Liver (tissue), 9 donors: ENCODE measurements around the gene ACSL4. TPM values are rescaled to one million over a fixed set of nuclear protein-coding genes. Genes with fewer than 3 reads are reported as not detected.
"Not testable (repeated sequence)": the region's sequence is repeated elsewhere in the genome, so short reads cannot be mapped to it uniquely, and the experiment has no call there.

Experiments
- DNase-seq: peaks from one replicate; pipeline ENCODE4 v3.0.0-alpha.2; 2017; ENCODE audit warnings: low spot score
- H3K27ac ChIP-seq, 2 donors: one replicate each; pipeline ENCODE4 v1.7.0; 2013; ENCODE audit warnings: inconsistent platforms in 2 of 2, low read length in 2 of 2, control low read depth in 1 of 2, low read depth in 1 of 2, mild to moderate bottlenecking in 1 of 2
- H3K27me3 ChIP-seq, 4 donors: one replicate each; pipeline versions ENCODE4 v1.6.1 to v1.7.0; 2013; ENCODE audit warnings: low read length in 3 of 4, inconsistent platforms in 1 of 4, mild to moderate bottlenecking in 1 of 4, moderate library complexity in 1 of 4; ENCODE audit not compliant: control insufficient read depth in 4 of 4, insufficient read depth in 4 of 4
- H3K36me3 ChIP-seq, 4 donors: one replicate each; pipeline versions ENCODE4 v1.6.1 to v1.7.0; 2013; ENCODE audit warnings: low read length in 3 of 4, mild to moderate bottlenecking in 3 of 4, low read depth in 1 of 4, moderate library complexity in 1 of 4; ENCODE audit not compliant: control insufficient read depth in 4 of 4, insufficient read depth in 3 of 4
- H3K4me1 ChIP-seq, 4 donors: one replicate each; pipeline versions ENCODE4 v1.6.1 to v1.7.0; 2013; ENCODE audit warnings: low read length in 3 of 4, mild to moderate bottlenecking in 3 of 4, moderate library complexity in 1 of 4; ENCODE audit not compliant: control insufficient read depth in 4 of 4, insufficient read depth in 4 of 4
- H3K4me3 ChIP-seq, 3 donors: one replicate each; pipeline versions ENCODE4 v1.6.1 to v1.7.0; 2013; ENCODE audit warnings: low read length in 3 of 3, control low read depth in 1 of 3, low read depth in 1 of 3, mild to moderate bottlenecking in 1 of 3
- H3K9ac ChIP-seq, 2 donors: one replicate each; pipeline ENCODE4 v1.7.0; 2013; ENCODE audit warnings: low read length in 2 of 2, mild to moderate bottlenecking in 2 of 2, moderate library complexity in 2 of 2, control low read depth in 1 of 2, low read depth in 1 of 2
- H3K9me3 ChIP-seq, 4 donors: one replicate each; pipeline versions ENCODE4 v1.6.1 to v1.7.0; 2013; ENCODE audit warnings: low read length in 3 of 4; ENCODE audit not compliant: control insufficient read depth in 4 of 4
- CTCF ChIP-seq: fragments of 150-350 bp; IDR thresholded peaks from 2 replicates; pipeline ENCODE4 v1.5.1; 2017; ENCODE audit warnings: improper control_type of control experiment, low read depth, low read length; ENCODE audit not compliant: missing input control
- EGR1 ChIP-seq, 2 donors: IDR thresholded peaks; 2 replicates each; pipeline ENCODE4 v1.6.1; 2016 to 2018; ENCODE audit warnings: antibody characterized with exemption in 2 of 2, low read depth in 2 of 2
- FOXA1 ChIP-seq: IDR thresholded peaks from 2 replicates; pipeline ENCODE4 v1.6.1; 2016; ENCODE audit warnings: antibody characterized with exemption
- FOXA2 ChIP-seq: IDR thresholded peaks from 2 replicates; pipeline ENCODE4 v1.6.1; 2016; ENCODE audit warnings: antibody characterized with exemption
- HNF4A ChIP-seq, 2 donors: conservative IDR thresholded peaks; 2 replicates each; pipeline ENCODE4 v1.6.1; 2016; ENCODE audit warnings: antibody characterized with exemption in 2 of 2, mild to moderate bottlenecking in 2 of 2
- HNF4G ChIP-seq: IDR thresholded peaks from 2 replicates; pipeline ENCODE4 v1.6.1; 2016; ENCODE audit warnings: antibody characterized with exemption
- JUND ChIP-seq, 2 donors: IDR thresholded peaks; 2 replicates each; pipeline ENCODE4 v1.6.1; 2016; ENCODE audit warnings: antibody characterized with exemption in 2 of 2
- NR2F2 ChIP-seq: IDR thresholded peaks from 2 replicates; pipeline ENCODE4 v1.6.1; 2016; ENCODE audit warnings: antibody characterized with exemption
- RAD21 ChIP-seq, 2 donors: IDR thresholded peaks; 2 replicates each; pipeline ENCODE4 v1.6.1; 2016; ENCODE audit warnings: antibody characterized with exemption in 2 of 2, mild to moderate bottlenecking in 2 of 2
- RXRA ChIP-seq, 2 donors: IDR thresholded peaks; 2 replicates each; pipeline ENCODE4 v1.6.1; 2017 to 2018; ENCODE audit warnings: antibody characterized with exemption in 2 of 2, mild to moderate bottlenecking in 1 of 2
- SP1 ChIP-seq: IDR thresholded peaks from 2 replicates; pipeline ENCODE4 v1.6.1; 2018; ENCODE audit warnings: antibody characterized with exemption, mild to moderate bottlenecking
- TAF1 ChIP-seq: conservative IDR thresholded peaks from 2 replicates; pipeline ENCODE4 v1.6.1; 2016; ENCODE audit warnings: antibody characterized with exemption, mild to moderate bottlenecking
- WGBS: extraction: QIAGEN DNeasy Blood & Tissue Kit; methylation state at CpG from one replicate; pipeline ENCODE4 v1.1.7; 2013; 5-methylcytosine and 5-hydroxymethylcytosine counted together
- polyA plus RNA-seq, 2 donors: library from polyadenylated mRNA; stranded (reverse) in 1 of 2; unstranded in 1 of 2; fragments of 200-250 nt in 1 of 2; fragments of >200 nt in 1 of 2; fragmentation: Nextera tagmentation in 1 of 2; extraction: Ambion mirVana in 1 of 2; gene quantifications; one replicate each; pipeline versions ENCODE4 v1.2.1 to v1.2.3, GENCODE V29; 2013 to 2015
- total RNA-seq, 2 donors: library from RNA; depleted of rRNA; stranded (reverse); fragments of >200 nt; gene quantifications; one replicate each; pipeline ENCODE4 v1.2.3, GENCODE V29; 2014
- TF ChIP-seq, protein P1 (sequence below): IDR thresholded peaks from 2 replicates; pipeline ENCODE4 v1.6.1; 2016; ENCODE audit warnings: antibody characterized with exemption
- TF ChIP-seq, protein P2 (sequence below): IDR thresholded peaks from 2 replicates; pipeline ENCODE4 v1.6.1; 2016; ENCODE audit warnings: antibody characterized with exemption
- TF ChIP-seq, protein P3 (sequence below): IDR thresholded peaks from 2 replicates; pipeline ENCODE4 v1.6.1; 2016; ENCODE audit warnings: antibody characterized with exemption, mild to moderate bottlenecking
- donor health status: healthy.
- donor health status: healthy.
- donor health status: healthy.
- donor health status: healthy.
- donor health status: healthy.

The ACSL4 gene
- total and polyA plus RNA-seq, 4 donors = 5.3 to 928 (median 20.0) TPM

DNA sequence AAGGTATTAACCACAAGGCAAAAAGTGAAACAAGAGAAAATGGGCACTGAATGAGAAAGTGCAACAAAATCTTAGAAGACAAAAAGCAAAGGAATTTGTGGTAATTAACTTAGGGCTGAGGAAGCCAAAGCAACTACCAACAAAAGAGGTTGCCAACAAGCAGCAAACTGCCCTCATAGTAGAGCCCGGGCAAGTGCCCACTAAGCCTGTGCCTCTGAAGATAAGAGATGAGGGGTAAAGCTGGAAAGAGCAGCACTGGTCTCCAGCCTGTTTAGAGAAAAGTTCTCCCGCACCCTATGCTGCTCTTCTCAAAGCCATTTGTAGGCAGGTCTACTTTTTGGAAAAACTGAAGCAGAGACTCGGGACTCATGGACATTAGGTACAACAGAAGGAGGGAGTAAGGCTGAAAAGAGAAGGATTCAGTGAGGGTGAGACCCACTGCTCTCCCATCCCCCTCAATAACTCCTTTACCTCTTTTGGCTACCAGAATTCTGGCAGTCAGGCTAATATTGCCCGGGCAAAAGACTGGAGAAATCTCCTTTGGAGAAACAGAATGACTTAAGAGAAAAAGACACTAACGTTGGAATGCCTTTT, 78.4 kb downstream of the ACSL4 start:
- H3K27me3 ChIP-seq = peaks cover 0 to 1% (median 0%) of the 10 kb centered on the region in 4 donors
- no peak for TF ChIP-seq TAF1
- no peak for TF ChIP-seq JUND (IDR thresholded peaks at IDR 0.05)
- TF ChIP-seq, protein P1, sequence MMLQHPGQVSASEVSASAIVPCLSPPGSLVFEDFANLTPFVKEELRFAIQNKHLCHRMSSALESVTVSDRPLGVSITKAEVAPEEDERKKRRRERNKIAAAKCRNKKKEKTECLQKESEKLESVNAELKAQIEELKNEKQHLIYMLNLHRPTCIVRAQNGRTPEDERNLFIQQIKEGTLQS = no peak
- no peak for TF ChIP-seq RAD21 (IDR thresholded peaks at IDR 0.05)
- TF ChIP-seq FOXA1 = no peak
- TF ChIP-seq NR2F2 = no peak
- TF ChIP-seq CTCF = no peak
- no peak for TF ChIP-seq EGR1 (IDR thresholded peaks at IDR 0.05; ENCODE audit: low read depth in 2 of 2)
- no peak for TF ChIP-seq FOXA2
- TF ChIP-seq HNF4G = no peak
- TF ChIP-seq SP1 = no peak
- TF ChIP-seq, protein P2, sequence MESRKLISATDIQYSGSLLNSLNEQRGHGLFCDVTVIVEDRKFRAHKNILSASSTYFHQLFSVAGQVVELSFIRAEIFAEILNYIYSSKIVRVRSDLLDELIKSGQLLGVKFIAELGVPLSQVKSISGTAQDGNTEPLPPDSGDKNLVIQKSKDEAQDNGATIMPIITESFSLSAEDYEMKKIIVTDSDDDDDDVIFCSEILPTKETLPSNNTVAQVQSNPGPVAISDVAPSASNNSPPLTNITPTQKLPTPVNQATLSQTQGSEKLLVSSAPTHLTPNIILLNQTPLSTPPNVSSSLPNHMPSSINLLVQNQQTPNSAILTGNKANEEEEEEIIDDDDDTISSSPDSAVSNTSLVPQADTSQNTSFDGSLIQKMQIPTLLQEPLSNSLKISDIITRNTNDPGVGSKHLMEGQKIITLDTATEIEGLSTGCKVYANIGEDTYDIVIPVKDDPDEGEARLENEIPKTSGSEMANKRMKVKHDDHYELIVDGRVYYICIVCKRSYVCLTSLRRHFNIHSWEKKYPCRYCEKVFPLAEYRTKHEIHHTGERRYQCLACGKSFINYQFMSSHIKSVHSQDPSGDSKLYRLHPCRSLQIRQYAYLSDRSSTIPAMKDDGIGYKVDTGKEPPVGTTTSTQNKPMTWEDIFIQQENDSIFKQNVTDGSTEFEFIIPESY = no peak
- TF ChIP-seq, protein P3, sequence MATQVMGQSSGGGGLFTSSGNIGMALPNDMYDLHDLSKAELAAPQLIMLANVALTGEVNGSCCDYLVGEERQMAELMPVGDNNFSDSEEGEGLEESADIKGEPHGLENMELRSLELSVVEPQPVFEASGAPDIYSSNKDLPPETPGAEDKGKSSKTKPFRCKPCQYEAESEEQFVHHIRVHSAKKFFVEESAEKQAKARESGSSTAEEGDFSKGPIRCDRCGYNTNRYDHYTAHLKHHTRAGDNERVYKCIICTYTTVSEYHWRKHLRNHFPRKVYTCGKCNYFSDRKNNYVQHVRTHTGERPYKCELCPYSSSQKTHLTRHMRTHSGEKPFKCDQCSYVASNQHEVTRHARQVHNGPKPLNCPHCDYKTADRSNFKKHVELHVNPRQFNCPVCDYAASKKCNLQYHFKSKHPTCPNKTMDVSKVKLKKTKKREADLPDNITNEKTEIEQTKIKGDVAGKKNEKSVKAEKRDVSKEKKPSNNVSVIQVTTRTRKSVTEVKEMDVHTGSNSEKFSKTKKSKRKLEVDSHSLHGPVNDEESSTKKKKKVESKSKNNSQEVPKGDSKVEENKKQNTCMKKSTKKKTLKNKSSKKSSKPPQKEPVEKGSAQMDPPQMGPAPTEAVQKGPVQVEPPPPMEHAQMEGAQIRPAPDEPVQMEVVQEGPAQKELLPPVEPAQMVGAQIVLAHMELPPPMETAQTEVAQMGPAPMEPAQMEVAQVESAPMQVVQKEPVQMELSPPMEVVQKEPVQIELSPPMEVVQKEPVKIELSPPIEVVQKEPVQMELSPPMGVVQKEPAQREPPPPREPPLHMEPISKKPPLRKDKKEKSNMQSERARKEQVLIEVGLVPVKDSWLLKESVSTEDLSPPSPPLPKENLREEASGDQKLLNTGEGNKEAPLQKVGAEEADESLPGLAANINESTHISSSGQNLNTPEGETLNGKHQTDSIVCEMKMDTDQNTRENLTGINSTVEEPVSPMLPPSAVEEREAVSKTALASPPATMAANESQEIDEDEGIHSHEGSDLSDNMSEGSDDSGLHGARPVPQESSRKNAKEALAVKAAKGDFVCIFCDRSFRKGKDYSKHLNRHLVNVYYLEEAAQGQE = no peak
- no peak for TF ChIP-seq HNF4A (conservative IDR thresholded peaks at IDR 0.05)
- no peak for TF ChIP-seq RXRA (IDR thresholded peaks at IDR 0.05)
- H3K27ac ChIP-seq = no peak overlapping the region
- H3K4me1 ChIP-seq = no peaks in the 10 kb centered on the region
- 92% methylated on average over 5 of the region's 5 CpGs for WGBS
- no peaks in the 10 kb centered on the region for H3K9me3 ChIP-seq
- H3K4me3 ChIP-seq = no peak overlapping the region
- no peak for DNase-seq
- no peak overlapping the region for H3K9ac ChIP-seq
- H3K36me3 ChIP-seq = no peaks in the 10 kb centered on the region

DNA sequence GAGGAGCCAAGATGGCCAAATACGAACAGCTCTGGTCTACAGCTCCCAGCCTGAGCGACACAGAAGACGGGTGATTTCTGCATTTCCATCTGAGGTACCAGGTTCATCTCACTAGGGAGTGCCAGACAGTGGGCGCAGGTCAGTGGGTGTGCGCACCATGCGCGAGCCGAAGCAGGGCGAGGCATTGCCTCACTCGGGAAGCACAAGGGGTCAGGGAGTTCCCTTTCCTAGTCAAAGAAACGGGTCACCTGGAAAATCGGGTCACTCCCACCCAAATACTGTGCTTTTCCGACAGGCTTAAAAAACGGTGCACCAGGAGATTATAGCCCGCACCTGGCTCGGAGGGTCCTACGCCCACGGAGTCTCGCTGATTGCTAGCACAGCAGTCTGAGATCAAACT, 88.4 kb downstream of the ACSL4 start:
- not testable (repeated sequence) for H3K9ac ChIP-seq, H3K36me3 ChIP-seq, H3K4me3 ChIP-seq, H3K9me3 ChIP-seq, DNase-seq, H3K27me3 ChIP-seq, H3K4me1 ChIP-seq, H3K27ac ChIP-seq
- 89% methylated on average over 19 of the region's 19 CpGs for WGBS
